Left lung (tissue), 10 donors: Measurements from ENCODE around the gene BANF1. TPM values are rescaled to one million over a fixed set of nuclear protein-coding genes. Genes with fewer than 3 reads are reported as not detected.
A peak's percentile ranks its signal among the peaks of the same experiment; 100 is the strongest.

Experiments used
- ATAC-seq: fragments of 200-7000 bp; cut with Tn5 transposase; one replicate; pipeline ENCODE4 v1.9.1; 2020; ENCODE audit warnings: moderate library complexity
- DNase-seq, 4 donors: peaks; one replicate each; pipeline ENCODE4 v3.0.0-alpha.2; 2013 to 2020
- H3K27ac ChIP-seq, 2 donors: fragments of 200-600 bp; sonication (generic) in 1 of 2; one replicate each; pipeline versions ENCODE4 v1.5.0 to v1.8.0; 2020 to 2021
- H3K27me3 ChIP-seq, 2 donors: fragments of 200-600 bp; sonication (generic) in 1 of 2; one replicate each; pipeline versions ENCODE4 v1.5.0 to v1.8.0; 2020 to 2021
- H3K36me3 ChIP-seq, 2 donors: fragments of 200-600 bp; sonication (generic) in 1 of 2; one replicate each; pipeline versions ENCODE4 v1.5.0 to v1.8.0; 2020 to 2021
- H3K4me1 ChIP-seq, 2 donors: fragments of 200-600 bp; one replicate each; pipeline ENCODE4 v1.8.0; 2021
- H3K4me3 ChIP-seq, 2 donors: fragments of 200-600 bp; sonication (generic) in 1 of 2; one replicate each; pipeline versions ENCODE4 v1.5.0 to v1.8.0; 2020 to 2021; ENCODE audit warnings: mild to moderate bottlenecking in 1 of 2
- H3K9me3 ChIP-seq, 2 donors: fragments of 200-600 bp; sonication (generic) in 1 of 2; one replicate each; pipeline versions ENCODE4 v1.5.0 to v1.8.0; 2020 to 2021
- CTCF ChIP-seq, 2 donors: fragments of 200-600 bp; sonication (generic) in 1 of 2; IDR thresholded peaks; one replicate each; pipeline versions ENCODE4 v1.5.0 to v1.8.0; 2021; ENCODE audit warnings: antibody characterized with exemption in 2 of 2
- intact Hi-C, 2 donors: fragments of 100-400 bp; cut with DNase I; formaldehyde crosslinking; loops; one replicate each; pipeline versions ENCODE4 v1.11.2 to v1.14.2; 2022
- polyA plus RNA-seq, 6 donors: library from polyadenylated mRNA; unstranded; fragments of 120-200 nt; gene quantifications; one replicate each; pipeline ENCODE4 v1.2.1, GENCODE V29; 2013; ENCODE audit not compliant: insufficient read length in 6 of 6
- total RNA-seq, 2 donors: library from RNA; stranded (reverse); fragmentation: NEBNext Ultra II Directional; extraction: Animal tissue kit (Norgen Biotek cat#: 25700); gene quantifications; one replicate each; pipeline ENCODE4 v1.2.1, GENCODE V29; 2021
- donor health status: DM: no; HTN: yes; CAD: no.
- donor health status: DM: no; HTN: no; CAD: no.

BANF1 gene
- total and polyA plus RNA-seq, 8 donors, result 161 to 248 (median 225) TPM

DNA sequence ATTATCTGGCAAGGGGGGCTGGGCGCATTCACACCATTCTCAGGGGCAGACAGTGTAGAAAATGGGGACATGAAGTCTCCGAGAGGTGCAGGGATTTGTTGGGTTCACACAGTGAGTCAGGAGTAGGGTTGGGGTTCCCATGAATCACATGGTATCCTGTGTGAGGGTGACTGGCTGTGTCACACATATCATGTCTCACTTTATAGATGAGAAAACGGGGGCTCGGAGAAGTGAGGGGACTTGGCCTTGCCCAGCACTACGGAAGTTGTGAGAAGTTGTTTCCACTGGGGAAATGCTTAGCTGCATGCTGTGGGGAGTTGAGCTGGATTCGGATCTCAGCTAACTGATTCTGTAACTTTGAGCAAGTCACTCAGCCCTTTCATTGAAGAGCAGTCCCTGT lies 42.5 kb downstream of the BANF1 start:
- Histone ChIP-seq H3K36me3 (no peaks in the 10 kb centered on the region), H3K9me3 (no peaks in the 10 kb centered on the region), H3K4me3 (no peak overlapping the region), H3K27ac (no peak overlapping the region), H3K4me1 (peaks cover 0 to 4% of the 10 kb centered on the region in 2 donors), H3K27me3 (peaks cover 8 to 25% of the 10 kb centered on the region in 2 donors)
- no peak for TF ChIP-seq CTCF (IDR thresholded peaks at IDR 0.05)
- DNase-seq (no peak), ATAC-seq (no peak)
- intact Hi-C loops, result no loop called here

- no peak overlapping the region for H3K27ac ChIP-seq
- no peak overlapping the region for H3K4me3 ChIP-seq
- no peaks in the 10 kb centered on the region for H3K9me3 ChIP-seq
- DNase-seq (peak; percentile 45 to 93 (median 74)), ATAC-seq (peak; percentile 91)
- intact Hi-C loops, result no loop called here
- H3K4me1 ChIP-seq, result peaks cover 0 to 4% of the 10 kb centered on the region in 2 donors
- peaks cover 8 to 26% of the 10 kb centered on the region in 2 donors for H3K27me3 ChIP-seq
- peak; percentile 88 to 96 for TF ChIP-seq CTCF (IDR thresholded peaks at IDR 0.05)
- no peaks in the 10 kb centered on the region for H3K36me3 ChIP-seq
These were observed 42.9 kb downstream of the BANF1 start for GRCh38 chr11:66045177-66045639.

- intact Hi-C loops, result no loop called here
- no peak for TF ChIP-seq CTCF (IDR thresholded peaks at IDR 0.05)
- H3K9me3 ChIP-seq, result no peaks in the 10 kb centered on the region
- H3K27ac ChIP-seq, result no peak overlapping the region
- H3K4me1 ChIP-seq, result peaks cover 0 to 12% of the 10 kb centered on the region in 2 donors
- H3K36me3 ChIP-seq, result no peaks in the 10 kb centered on the region
- ATAC-seq (no peak), DNase-seq (no peak)
- peaks cover 8 to 26% of the 10 kb centered on the region in 2 donors for H3K27me3 ChIP-seq
- H3K4me3 ChIP-seq, result no peak overlapping the region
These were observed 44.6 kb downstream of the BANF1 start for GRCh38 chr11:66046901-66047300.

DNA sequence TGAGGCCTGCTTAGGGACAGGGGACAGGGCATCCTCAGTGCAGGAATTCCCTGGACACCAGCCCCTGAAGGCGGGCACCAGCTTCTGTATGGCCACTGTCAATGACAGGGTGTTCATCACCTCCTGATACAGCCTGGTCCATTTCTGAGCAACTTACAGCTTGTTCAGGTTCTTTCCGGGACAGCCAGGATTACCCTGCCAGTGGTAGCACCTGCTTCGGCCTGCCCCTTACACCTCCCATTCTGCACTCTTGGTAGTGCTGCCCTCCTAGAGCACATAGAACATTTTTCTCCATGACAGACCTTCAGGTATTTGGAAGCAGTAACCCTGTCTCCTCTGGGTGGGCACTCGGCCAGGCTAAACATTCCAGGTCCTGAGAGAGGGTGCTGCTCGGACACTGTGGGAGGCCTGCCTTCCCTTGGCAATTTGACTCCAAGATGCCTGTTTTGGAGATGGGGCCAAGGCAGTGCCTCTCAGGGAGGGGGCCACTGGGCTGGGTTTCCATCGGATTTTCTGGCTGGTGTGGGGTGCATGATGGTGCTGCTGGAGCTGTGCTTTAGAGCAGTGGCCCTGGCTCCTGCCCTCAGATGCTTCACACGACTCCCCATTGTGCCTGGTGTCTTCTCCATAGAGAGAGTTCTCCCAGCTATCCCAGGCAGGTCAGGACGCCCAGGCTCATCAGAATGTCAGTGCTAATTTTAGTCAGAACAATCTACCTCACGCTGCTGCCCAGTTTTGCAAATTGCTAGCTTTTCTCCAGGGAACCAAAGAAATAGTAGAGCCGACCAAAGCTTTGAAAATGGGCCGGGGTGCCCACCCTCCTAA lies 45.5 kb downstream of the BANF1 start:
- intact Hi-C loops, result no loop called here
- Histone ChIP-seq H3K27ac (no peak overlapping the region), H3K4me3 (no peak overlapping the region), H3K36me3 (no peaks in the 10 kb centered on the region), H3K9me3 (no peaks in the 10 kb centered on the region), H3K27me3 (peaks cover 8 to 26% of the 10 kb centered on the region in 2 donors), H3K4me1 (peaks cover 0 to 13% of the 10 kb centered on the region in 2 donors)
- DNase-seq, result no peak
- no peak for TF ChIP-seq CTCF (IDR thresholded peaks at IDR 0.05)
- ATAC-seq, result no peak

DNA sequence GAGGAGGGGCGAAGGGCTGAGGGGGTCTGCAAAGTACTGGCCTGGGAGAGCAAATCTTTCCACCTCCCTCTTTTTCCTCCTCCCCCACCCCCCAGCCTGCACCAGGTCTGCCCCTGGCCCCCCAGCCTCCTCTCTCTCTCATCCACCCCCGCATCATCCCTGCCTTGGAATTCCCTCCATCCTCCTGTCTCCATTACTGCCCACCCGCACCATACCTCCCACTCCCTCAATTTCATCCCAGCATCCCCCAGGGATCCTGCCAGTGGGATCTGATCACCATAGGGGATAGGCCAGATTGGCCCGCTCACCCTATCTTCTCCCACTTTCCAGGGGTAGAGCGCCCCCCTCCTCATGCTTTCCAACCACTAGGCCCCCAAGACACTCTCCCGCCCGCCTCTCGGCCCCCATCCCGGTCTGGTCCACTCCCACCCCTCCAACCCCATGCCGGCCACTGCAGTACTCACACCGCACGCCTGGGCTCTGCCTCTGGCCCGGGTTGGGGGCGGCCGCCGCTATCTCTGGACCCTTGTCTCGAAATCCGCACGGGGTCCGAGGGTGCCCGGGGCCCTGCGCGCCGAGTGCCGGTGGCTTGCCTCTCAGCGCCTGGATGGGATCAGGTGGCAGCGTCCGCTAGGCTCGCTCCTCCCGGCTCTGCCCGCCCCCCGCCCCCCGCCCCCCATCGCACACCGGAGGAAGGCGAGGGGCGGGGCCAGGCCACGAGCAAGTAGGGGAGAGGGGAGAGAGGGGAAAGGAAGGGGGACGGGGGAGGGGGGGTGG lies 46.4 kb downstream of the BANF1 start, which contains the start of gene GAL3ST3:
Gene GAL3ST3, minus strand, starts transcription at position 615 of the 777 bp plus-strand sequence. CDS start 3,746 bp downstream, outside the sequence.
- Histone ChIP-seq H3K36me3 (peaks cover 0 to 4% of the 10 kb centered on the region in 2 donors), H3K4me3 (no peak within 1 kb of the TSS), H3K4me1 (peaks cover 9 to 23% of the 10 kb centered on the region in 2 donors), H3K27ac (no peak within 1 kb of the TSS), H3K9me3 (no peaks in the 10 kb centered on the region), H3K27me3 (peaks cover 8 to 26% of the 10 kb centered on the region in 2 donors)
- ATAC-seq (no peak), DNase-seq (no peak)
- intact Hi-C loops, result no loop called here
- TF ChIP-seq CTCF (IDR thresholded peaks at IDR 0.05), result no peak
